Stomach (tissue), 4 donors: ENCODE measurements around the gene KRTAP12-4.

Source experiments
- CTCF ChIP-seq, 7 experiments: fragments of 450-650 bp in 4 of 7; fragments of 200-600 bp in 3 of 7; sonication (generic) in 3 of 7; IDR thresholded peaks; one replicate each; pipeline ENCODE4 v1.5.1; 2016 to 2019; ENCODE audit warnings: antibody characterized with exemption in 7 of 7, control low read depth in 2 of 7, mild to moderate bottlenecking in 1 of 7
- POLR2A ChIP-seq, 4 donors: fragments of 450-650 bp; IDR thresholded peaks; one replicate each; pipeline ENCODE4 v1.6.1; 2016; ENCODE audit warnings: antibody characterized with exemption in 4 of 4, control low read depth in 2 of 4, mild to moderate bottlenecking in 1 of 4, moderate library complexity in 1 of 4
- POLR2AphosphoS5 ChIP-seq, 3 donors: sonication (generic); formaldehyde crosslinking; IDR thresholded peaks; one replicate each; pipeline ENCODE4 v1.6.1; 2016; ENCODE audit warnings: antibody characterized with exemption in 3 of 3

- no peak for TF ChIP-seq CTCF (IDR thresholded peaks at IDR 0.05)
- no peak for TF ChIP-seq POLR2A (IDR thresholded peaks at IDR 0.05)
- TF ChIP-seq POLR2AphosphoS5 (IDR thresholded peaks at IDR 0.05), result no peak
These were observed 543 bp downstream of the KRTAP12-4 start for GRCh38 chr21:44653656-44654575.
